ENCODE measurements around the gene MORC4. TPM values are rescaled to one million over a fixed set of nuclear protein-coding genes. Genes with fewer than 3 reads are reported as not detected.

MORC4 gene
- total RNA-seq, 1 donor from 2014 or later = 20.0 TPM

GRCh38 chrX:106952538-106952937, 47.5 kb downstream of the MORC4 start:
- DNase-seq (ENCODE audit: low spot score) = no peak

GRCh38 chrX:106952089-106952488, 47.9 kb downstream of the MORC4 start:
- DNase-seq (ENCODE audit: low spot score) = no peak

DNA sequence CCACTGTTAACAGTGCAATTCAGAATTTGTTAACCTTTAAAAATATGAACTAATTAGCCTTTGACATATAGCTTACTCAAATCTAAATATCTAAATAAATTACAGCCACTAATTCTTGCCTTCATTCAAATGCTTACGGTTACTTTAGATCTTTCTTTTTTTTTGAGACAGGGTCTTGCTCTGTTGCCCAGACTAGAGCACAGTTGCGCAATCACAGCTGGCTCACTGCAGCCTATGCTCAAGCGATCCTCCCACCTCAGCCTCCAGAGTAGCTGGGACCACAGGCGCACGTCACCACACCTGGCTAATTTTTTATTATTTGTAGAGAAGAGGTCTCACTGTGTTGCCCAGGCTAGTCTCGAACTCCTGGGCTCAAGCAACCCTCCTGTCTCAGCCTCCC, 48.8 kb downstream of the MORC4 start:
- no peak for DNase-seq (ENCODE audit: low spot score)

- DNase-seq (ENCODE audit: low spot score) = no peak
Measured at GRCh38 chrX:106950381-106950780, 49.6 kb downstream of the MORC4 start.

DNA sequence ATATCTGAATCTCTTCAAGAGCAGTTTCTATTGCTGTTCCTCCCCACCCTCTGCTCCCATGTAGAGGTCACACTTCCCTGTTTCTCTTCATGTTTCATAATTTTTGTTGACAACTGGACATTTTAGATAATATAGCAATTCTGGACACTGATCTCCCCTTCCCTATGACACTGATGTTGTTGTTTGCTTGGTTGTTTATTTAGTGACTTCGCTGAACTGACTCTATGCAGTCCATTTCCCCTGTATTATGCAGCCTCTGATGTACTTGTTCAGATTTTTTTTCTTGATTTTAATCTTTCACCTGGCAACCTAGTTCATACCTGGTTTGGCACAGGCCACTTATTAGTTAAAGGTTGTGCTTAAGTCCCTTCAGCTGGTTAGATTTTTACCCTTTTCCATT, 50.6 kb downstream of the MORC4 start:
- DNase-seq (ENCODE audit: low spot score) = no peak

DNA sequence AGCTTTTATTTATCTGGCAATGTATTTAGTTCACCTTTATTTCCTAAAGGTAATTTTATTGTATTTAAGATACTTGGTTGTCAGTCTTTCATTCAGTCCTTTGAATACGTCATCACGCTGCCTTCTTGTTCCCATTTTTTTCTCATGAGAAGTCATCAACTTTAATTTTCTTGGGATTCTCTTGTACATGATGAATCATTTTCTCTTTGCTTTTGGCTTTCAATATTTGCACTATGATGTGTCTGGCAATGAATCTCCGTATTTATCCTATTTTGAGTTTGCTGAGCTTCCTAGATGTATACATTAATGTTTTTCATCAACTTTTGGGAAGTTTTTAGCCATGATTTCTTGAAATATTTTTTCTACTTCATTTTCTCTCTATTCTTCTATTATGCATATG, 51.4 kb downstream of the MORC4 start:
- DNase-seq (ENCODE audit: low spot score) = no peak

- no peak for DNase-seq (ENCODE audit: low spot score)
Measured at GRCh38 chrX:106946464-106946863, 53.5 kb downstream of the MORC4 start.

- no peak for DNase-seq (ENCODE audit: low spot score)
Measured at GRCh38 chrX:106940068-106940467, 59.9 kb downstream of the MORC4 start.

- DNase-seq (ENCODE audit: low spot score) = no peak
Measured at GRCh38 chrX:106939566-106939965, 60.4 kb downstream of the MORC4 start.

DNA sequence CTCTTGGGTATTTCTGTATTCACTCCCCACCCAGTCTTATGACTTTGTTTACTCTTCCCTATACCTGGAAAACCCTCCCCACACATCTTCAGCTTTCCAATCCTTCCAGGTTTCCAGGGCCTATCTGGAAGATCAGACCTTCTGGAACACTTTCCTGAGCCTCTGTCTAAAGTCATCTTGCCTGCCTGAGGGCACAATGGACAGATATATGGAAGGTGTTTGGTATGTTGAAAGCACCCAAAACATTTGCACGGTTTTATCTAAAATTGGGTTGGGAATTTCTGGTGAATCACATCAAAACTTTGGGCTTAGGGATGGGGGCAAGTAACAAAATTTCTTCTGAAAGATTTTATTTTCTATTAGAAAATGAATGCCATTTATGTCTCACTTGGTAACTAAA, 63.8 kb downstream of the MORC4 start:
- no peak for DNase-seq (ENCODE audit: low spot score)

GRCh38 chrX:106935175-106935574, 64.8 kb downstream of the MORC4 start:
- no peak for DNase-seq (ENCODE audit: low spot score)

GRCh38 chrX:106933538-106933961, 66.5 kb downstream of the MORC4 start:
- peak; percentile 54 for DNase-seq (ENCODE audit: low spot score)

- no peak for DNase-seq (ENCODE audit: low spot score)
Measured at GRCh38 chrX:106932960-106933537, 67.0 kb downstream of the MORC4 start.

- DNase-seq (ENCODE audit: low spot score) = no peak
Measured at GRCh38 chrX:106932492-106932923, 67.5 kb downstream of the MORC4 start.

GRCh38 chrX:106931831-106932491, 68.1 kb downstream of the MORC4 start:
- no peak for DNase-seq (ENCODE audit: low spot score)

GRCh38 chrX:106928227-106928626, 71.8 kb downstream of the MORC4 start:
- no peak for DNase-seq (ENCODE audit: low spot score)

- DNase-seq (ENCODE audit: low spot score) = peak; percentile 49
Measured at GRCh38 chrX:106927700-106928099, 72.3 kb downstream of the MORC4 start.

DNA sequence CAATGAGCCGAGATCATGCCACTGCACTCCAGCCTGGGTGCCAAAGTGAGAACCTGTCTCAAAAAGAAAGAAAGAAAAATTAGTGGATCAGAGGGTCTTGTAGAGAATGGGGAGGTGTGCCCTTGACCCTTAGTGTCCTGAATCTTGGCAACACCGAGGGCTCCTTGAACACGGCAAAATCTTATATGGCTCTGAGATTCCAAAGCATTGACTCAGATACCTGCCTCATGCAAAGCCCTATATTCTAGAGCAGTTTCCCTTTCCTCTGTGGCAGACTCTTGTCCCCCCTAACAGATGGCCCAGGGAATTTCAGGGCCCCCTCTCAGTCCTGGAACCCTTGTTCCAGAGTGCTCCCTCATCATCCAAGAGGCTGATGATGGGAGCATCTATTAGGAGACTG, 73.0 kb downstream of the MORC4 start:
- DNase-seq (ENCODE audit: low spot score) = no peak

DNA sequence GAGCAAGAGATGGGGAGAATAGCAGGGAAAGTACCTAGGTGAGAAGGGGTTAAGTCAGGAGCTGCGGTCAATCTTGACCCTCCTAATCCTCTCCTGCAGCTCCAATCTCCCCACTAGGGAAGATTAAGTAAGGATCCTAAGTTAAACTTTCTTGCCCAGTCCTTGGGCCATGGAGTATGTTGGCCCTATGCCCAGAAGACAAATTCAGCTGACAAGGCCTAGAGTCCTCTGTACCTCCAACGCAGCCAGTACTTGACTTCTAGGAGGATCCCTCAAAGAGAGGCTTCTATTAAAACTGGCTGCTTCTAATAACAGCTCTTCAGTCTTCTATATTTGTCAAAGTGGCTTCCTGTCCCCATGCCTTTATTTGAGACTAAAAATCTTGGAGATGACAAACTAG, 78.4 kb downstream of the MORC4 start:
- DNase-seq (ENCODE audit: low spot score) = no peak

GRCh38 chrX:106919932-106920452, 80.0 kb downstream of the MORC4 start, which contains the start of gene CLDN2:
TSS of gene CLDN2 (plus strand) at chrX:106920402. CDS start at chrX:106928229, 7,827 bp downstream.
- no peak for DNase-seq (ENCODE audit: low spot score)

GRCh38 chrX:106917830-106918500, 82.0 kb downstream of the MORC4 start:
- DNase-seq (ENCODE audit: low spot score) = peak; percentile 58

GRCh38 chrX:106912864-106913263, 87.1 kb downstream of the MORC4 start:
- no peak for DNase-seq (ENCODE audit: low spot score)

DNA sequence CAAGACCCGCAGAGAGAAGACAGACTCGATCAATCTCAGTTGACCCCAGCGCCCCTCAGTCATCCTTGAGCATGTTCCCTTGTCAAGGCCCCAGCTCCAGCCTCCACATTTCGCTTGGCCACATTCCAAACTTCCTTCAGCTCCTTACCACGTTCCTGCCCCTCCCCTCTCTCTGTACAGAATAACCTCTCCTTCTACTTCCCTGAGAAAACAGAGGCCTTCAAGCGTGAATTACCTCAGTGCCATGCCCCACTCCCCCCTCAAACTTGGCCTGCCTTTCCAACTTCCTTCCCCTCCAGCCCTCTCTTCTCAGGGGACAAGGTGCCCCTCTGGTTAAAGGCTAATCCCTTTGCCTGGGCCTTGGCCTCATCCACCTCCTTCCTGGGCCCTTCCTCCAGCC, 93.7 kb downstream of the MORC4 start:
- DNase-seq (ENCODE audit: low spot score) = peak; percentile 22
